ENCODE data around the gene OR11H7.
"Not testable (repeated sequence)": the region's sequence is repeated elsewhere in the genome, so short reads cannot be mapped to it uniquely, and the experiment has no call there.

The OR11H7 gene

GRCh38 chr14:20278414-20278813, 49.6 kb downstream of the OR11H7 start:
- DNase-seq (ENCODE audit: low spot score) = no peak

- not testable (repeated sequence) for DNase-seq (ENCODE audit: low spot score)
Observed at GRCh38 chr14:20280265-20280664, 51.5 kb downstream of the OR11H7 start.
